Measurements from ENCODE around the gene MEGF6.

The MEGF6 gene

GRCh38 chr1:3644273-3644672, 33.0 kb upstream of the MEGF6 start:
- DNase-seq (ENCODE audit: low read depth): no peak

- no peak for DNase-seq (ENCODE audit: low read depth)
Measured at GRCh38 chr1:3642919-3643675, 31.8 kb upstream of the MEGF6 start.

DNA sequence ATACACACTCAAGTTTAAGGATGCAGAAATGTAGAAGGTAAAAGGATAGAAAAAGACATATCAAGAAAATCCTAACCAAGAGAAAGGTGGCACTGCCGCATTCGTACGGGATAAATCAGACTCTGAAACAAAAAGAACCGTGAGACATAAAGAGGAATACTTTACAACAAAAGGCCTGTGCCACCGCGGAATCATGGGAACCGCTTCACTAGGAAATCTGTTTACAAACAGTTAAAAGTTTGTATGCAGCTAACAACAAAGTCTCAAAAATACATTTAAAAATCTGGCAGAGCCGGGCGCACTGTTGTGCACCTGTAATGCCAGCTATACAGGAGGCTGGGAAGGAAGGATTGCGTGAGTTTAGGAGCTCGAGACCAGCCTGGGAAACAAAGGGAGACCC, 30.5 kb upstream of the MEGF6 start:
- DNase-seq (ENCODE audit: low read depth): no peak

- DNase-seq (ENCODE audit: low read depth): no peak
Measured at GRCh38 chr1:3641046-3641760, 29.9 kb upstream of the MEGF6 start.

- DNase-seq (ENCODE audit: low read depth): no peak
Measured at GRCh38 chr1:3640121-3640837, 29.0 kb upstream of the MEGF6 start.

DNA sequence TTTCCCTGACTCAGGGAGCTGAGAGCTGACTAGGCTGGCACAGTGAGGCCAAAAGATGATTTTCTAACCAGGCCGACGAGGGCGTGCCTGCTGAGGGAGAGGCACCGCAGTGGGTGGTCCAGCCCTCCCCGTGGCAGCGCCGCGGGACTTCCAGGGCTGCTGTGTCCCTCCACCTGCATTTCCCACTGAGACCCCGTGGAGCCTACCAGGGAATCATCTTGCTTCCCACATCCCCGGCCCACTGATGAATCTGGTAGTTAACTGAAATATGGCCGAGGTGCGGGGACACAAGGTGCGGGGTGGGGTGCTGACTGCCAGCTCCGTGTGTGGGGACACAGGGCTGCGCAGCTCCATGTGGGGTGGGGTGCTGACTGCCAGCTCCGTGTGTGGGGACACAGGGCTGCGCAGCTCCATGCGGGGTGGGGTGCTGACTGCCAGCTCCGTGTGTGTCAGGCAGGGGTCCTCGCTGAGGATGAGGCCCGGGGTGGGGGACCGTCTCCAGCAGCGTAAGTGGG, 28.1 kb upstream of the MEGF6 start:
- no peak for DNase-seq (ENCODE audit: low read depth)

- no peak for DNase-seq (ENCODE audit: low read depth)
Measured at GRCh38 chr1:3638676-3639075, 27.4 kb upstream of the MEGF6 start.

DNA sequence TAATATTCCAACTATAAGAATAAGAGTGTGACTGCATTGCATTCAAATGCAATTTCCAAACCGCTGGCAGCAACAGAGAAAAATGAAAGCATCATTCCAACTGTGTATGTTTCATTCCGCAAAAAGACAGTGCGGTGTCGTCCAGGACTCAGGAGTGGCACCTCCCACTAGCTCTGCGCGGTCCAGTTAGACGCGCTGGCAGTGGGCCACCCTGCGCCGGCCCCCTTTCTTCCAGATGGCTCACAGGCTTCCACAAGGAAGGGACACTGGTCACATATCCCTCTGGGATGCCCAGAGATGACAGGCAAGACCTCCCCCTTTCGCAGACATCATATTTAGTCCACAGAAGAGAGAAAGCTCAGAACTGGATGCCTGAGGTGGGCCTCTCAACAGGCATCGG, 26.7 kb upstream of the MEGF6 start:
- DNase-seq (ENCODE audit: low read depth): no peak

GRCh38 chr1:3636531-3636930, 25.2 kb upstream of the MEGF6 start:
- DNase-seq (ENCODE audit: low read depth): no peak

GRCh38 chr1:3636080-3636479, 24.8 kb upstream of the MEGF6 start:
- DNase-seq (ENCODE audit: low read depth): no peak

GRCh38 chr1:3634059-3634800, 22.9 kb upstream of the MEGF6 start:
- DNase-seq (ENCODE audit: low read depth): no peak

- no peak for DNase-seq (ENCODE audit: low read depth)
Measured at GRCh38 chr1:3633344-3634058, 22.2 kb upstream of the MEGF6 start.

- no peak for DNase-seq (ENCODE audit: low read depth)
Measured at GRCh38 chr1:3632716-3633343, 21.5 kb upstream of the MEGF6 start.

DNA sequence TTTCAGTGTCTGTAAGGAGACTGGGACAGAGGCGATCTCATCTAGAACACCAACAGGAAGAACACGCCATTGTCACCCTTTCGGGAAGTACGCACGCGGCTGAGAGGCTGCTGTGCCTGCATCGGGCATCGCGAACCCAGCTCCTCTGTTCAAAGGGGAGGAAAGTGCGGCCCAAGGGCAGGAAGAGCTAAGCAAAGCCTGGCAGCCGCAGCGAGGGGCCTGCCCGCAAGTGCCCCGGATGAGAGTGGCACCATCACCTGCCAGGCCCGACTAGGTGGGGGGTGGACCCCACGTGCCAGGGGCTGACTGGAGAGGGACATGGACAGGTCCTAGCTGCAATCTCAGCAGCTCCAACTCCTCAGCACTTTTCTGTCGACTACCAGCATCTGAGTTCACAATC, 21.0 kb upstream of the MEGF6 start:
- DNase-seq (ENCODE audit: low read depth): no peak

DNA sequence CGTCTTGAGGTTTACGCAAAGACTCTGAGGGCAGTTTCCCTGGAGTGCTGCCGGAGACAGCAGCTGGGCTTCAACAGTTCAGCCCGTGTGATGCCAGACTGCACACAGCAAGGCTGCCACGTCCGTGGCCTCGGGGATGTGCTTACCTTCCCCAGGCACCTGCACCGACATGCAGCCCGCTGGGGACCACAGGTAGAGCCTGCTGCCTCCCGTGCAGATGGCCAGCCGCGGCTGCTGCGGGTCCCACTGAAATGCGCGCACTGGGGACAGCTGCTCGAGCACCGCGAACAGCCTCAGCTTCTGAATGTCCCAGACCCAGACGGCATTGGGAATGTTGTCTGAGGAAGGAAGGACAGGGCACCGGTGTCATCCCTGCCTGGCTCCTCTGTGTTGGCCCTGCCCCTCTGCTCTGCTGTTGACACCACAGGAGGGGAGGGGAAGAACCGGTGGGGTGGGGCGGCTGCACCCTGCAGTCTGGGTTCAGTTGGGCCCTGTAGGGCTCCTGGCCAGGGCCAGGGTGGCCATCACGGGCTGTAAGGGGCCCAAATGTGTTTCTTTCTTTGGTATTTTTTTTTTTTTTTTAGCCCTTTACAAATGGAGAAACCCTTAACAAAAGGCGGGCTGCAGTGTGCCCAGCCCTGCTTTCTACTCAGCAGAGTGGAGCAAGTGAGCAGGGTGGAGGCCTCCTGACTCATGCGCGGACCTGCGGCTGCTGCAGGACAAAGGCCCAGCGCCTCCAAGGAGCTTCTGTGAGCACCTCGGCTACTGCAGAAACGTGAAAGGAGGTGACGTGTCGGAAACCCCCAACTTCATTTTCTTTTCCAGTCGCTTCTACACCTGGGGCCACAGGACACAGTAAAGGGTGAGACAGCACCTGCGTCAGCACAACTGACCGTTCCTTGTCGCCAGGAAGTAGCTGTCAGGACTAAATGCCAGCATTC, 20.3 kb upstream of the MEGF6 start:
- no peak for DNase-seq (ENCODE audit: low read depth)

DNA sequence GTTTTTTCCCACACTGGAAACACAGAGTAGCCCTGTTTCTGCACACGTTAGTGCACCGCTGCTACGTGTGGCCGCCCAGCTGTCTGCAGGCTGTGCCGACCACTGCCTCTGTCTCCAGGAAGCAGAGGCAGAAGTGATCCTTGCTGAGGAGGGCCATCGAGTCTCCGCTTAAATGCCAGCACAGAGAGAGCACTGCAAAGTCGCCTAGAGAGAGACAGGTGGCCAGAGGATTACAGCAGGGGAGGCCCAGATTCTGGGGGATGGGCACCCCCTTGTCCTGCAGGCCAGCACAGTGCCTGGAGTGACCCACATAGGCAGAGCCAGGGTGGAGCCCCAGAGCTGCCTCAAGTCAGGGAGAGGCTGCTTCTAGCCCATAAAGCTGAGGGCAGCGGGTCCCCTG, 19.6 kb upstream of the MEGF6 start:
- DNase-seq (ENCODE audit: low read depth): no peak

- no peak for DNase-seq (ENCODE audit: low read depth)
Measured at GRCh38 chr1:3630161-3630611, 18.9 kb upstream of the MEGF6 start.

DNA sequence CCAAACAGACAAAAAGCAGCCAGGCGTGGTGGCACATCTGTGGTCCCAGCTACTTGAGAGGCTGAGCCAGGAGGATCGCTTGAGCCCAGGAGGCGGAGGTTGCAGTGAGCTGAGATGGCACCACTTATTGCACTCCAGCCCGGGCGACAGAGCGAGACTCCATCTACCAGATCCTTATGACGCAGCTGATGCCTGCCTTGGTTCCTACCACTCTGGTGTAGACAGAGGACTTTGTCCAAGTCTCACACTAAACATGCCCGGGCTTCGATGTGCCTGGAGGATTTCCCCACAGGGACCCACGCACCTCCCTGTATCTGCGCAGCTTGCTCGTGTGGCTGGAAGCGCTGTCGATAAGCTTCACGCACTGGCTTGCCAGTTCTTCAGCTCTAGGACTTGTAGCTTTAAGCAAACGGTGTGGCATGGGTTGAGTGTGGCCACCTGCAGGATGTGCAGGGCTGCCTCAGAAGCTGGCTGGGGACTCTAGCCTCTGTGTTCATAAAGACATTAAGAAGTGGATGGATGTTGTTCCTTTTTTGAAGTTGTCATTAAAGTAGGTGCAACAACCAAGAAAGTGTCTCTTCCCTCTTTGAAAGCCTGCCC, 18.4 kb upstream of the MEGF6 start:
- DNase-seq (ENCODE audit: low read depth): no peak

DNA sequence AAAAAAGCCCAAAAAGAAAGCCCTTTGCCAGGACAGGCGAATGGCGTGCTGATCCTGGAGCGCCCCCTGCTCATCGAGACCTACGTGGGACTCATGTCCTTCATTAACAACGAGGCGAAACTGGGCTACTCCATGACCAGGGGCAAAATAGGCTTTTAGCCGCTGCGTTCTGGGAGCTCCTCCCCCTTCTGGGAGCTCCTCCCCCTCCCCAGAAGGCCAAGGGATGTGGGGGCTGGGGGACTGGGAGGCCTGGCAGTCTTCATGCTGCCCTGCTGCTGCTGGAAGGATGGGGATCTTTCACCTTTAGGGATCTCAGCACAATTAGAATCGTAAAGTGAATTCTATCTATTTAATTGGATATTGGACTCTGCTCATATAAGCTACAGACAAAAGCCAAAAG, 17.1 kb upstream of the MEGF6 start:
- DNase-seq (ENCODE audit: low read depth): no peak
